ENCODE measurements around the gene ZNF578. TPM values are rescaled to one million over a fixed set of nuclear protein-coding genes. Genes with fewer than 3 reads are reported as not detected.

ZNF578 gene
- not detected in 5 replicates for total RNA-seq (2022; extraction: Qiagen RNA extraction)

GRCh38 chr19:52453324-52454094, at the start of gene ZNF578:
Gene ZNF578, plus strand, starts transcription at chr19:52453553. Its CDS starts 48,293 bp downstream, at chr19:52501846.

GRCh38 chr19:52428937-52429336, 24.4 kb upstream of the ZNF578 start, which contains the start of gene ZNF534:
Gene ZNF534, plus strand, starts transcription at chr19:52429148. Its CDS starts 2,327 bp downstream, at chr19:52431475.

GRCh38 chr19:52527134-52527955, 74.0 kb downstream of the ZNF578 start, which contains the start of gene ZNF808:
Gene ZNF808, plus strand, starts transcription at chr19:52527668. Its CDS starts 15,617 bp downstream, at chr19:52543285.

Other genes starting within 250 kb of the ZNF578 start
- 7.5 to 11.5 TPM (median 9.5 TPM) in 5 replicates for gene ZNF766, start 184.0 kb upstream of the ZNF578 start, total RNA-seq (2022; extraction: Qiagen RNA extraction)
- 7.0 to 16.7 TPM (median 16.1 TPM) in 5 replicates for gene ZNF480, start 156.4 kb upstream of the ZNF578 start, total RNA-seq (2022; extraction: Qiagen RNA extraction)
- gene ZNF610, start 117.3 kb upstream of the ZNF578 start, total RNA-seq (2022; extraction: Qiagen RNA extraction) = not detected in 5 replicates
- gene ZNF880, start 83.6 kb upstream of the ZNF578 start, total RNA-seq (2022; extraction: Qiagen RNA extraction) = 0.39 to 1.3 TPM (median 0.81 TPM) in 5 replicates
- gene ZNF528, start 55.7 kb upstream of the ZNF578 start, total RNA-seq (2022; extraction: Qiagen RNA extraction) = 0.05 to 0.39 TPM (median 0.17 TPM) in 4 of 5 replicates, not detected in the other
- not detected in 5 replicates for gene ZNF534, start 24.4 kb upstream of the ZNF578 start, total RNA-seq (2022; extraction: Qiagen RNA extraction)
- 0.06 to 0.24 TPM (median 0.20 TPM) in 5 replicates for gene ZNF808, start 74.1 kb downstream of the ZNF578 start, total RNA-seq (2022; extraction: Qiagen RNA extraction)
- gene ZNF701, start 116.7 kb downstream of the ZNF578 start, total RNA-seq (2022; extraction: Qiagen RNA extraction) = 0.11 to 0.28 TPM (median 0.21 TPM) in 5 replicates
- 0.05 to 0.28 TPM (median 0.15 TPM) in 4 of 5 replicates, not detected in the other for gene ZNF83, start 184.8 kb downstream of the ZNF578 start, total RNA-seq (2022; extraction: Qiagen RNA extraction)